ENCODE results near the gene ATXN7L3B.

Gene ATXN7L3B, protein sequence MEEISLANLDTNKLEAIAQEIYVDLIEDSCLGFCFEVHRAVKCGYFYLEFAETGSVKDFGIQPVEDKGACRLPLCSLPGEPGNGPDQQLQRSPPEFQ

DNA sequence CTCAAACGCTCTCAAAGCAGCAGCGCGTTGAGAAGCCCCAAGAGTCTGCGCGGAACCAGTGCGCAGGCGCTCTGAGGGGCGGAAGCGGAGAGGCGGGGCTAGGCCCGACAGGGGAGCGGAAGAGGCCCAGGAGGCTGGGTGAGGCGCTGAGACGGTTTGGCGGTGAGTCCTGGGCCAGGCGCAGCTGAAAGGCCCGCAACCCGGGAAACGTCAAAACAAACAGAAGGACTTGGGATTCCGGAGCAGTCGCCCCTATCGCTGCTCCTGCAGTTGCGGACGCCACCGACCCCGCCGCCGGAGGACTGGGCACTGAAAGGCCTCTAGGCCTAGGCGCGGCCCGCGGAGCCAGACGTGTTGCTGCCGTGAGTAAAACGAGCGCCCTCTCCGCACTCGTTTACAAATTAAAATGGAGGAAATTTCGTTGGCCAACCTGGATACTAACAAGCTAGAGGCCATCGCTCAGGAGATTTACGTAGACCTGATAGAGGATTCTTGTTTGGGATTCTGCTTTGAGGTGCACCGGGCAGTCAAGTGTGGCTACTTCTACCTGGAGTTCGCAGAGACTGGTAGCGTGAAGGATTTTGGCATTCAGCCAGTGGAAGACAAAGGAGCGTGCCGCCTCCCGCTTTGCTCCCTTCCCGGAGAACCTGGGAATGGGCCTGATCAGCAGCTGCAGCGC is at the start of gene ATXN7L3B:
ATXN7L3B (plus strand) TSS at position 129 of the 679 bp plus-strand sequence; CDS start at position 407, 278 bp downstream.
- Histone ChIP-seq H3K4me3 (ENCODE audit: low read depth in 1 of 2, low read length in 1 of 2) (peak within 1 kb of the TSS; percentile 63 to 78), H3K36me3 (peaks cover 4% of the 10 kb centered on the region), H3K4me1 (ENCODE audit: control insufficient read depth in 1 of 2, insufficient read depth in 1 of 2, low read depth in 1 of 2, low read length in 1 of 2) (peaks cover 26 to 27% of the 10 kb centered on the region in 2 experiments), H3K27me3 (peaks cover 4% of the 10 kb centered on the region), H3K9me3 (no peaks in the 10 kb centered on the region), H3K27ac (peak within 1 kb of the TSS; percentile 72)
- TF ChIP-seq CTCF (IDR thresholded peaks at IDR 0.05): no peak

DNA sequence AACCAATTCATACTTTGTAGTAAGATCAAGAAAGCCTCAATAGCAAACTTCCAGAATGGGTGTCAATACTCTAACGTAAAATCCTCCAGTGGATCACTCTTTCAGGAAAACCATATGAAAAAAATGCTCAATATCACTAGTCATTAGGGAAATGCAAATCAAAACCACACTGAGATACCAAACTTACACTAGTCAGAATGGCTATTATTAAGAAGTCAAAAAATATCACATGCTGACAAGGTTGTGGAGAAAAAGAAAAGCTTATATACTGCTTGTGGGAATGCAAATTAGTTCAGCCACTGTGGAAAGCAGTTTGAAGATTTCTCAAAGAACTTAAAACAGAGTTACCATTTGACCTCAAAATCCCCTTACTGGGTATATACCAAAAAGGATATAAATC is 49.5 kb upstream of the ATXN7L3B start:
- Histone ChIP-seq H3K36me3 (no peaks in the 10 kb centered on the region), H3K9me3 (no peaks in the 10 kb centered on the region), H3K27ac (no peak overlapping the region), H3K4me3 (ENCODE audit: low read depth in 1 of 2, low read length in 1 of 2) (no peak overlapping the region), H3K4me1 (ENCODE audit: control insufficient read depth in 1 of 2, insufficient read depth in 1 of 2, low read depth in 1 of 2, low read length in 1 of 2) (no peaks in the 10 kb centered on the region), H3K27me3 (no peaks in the 10 kb centered on the region)
- no peak for TF ChIP-seq CTCF (IDR thresholded peaks at IDR 0.05)

GRCh38 chr12:74489543-74489942 is 48.1 kb upstream of the ATXN7L3B start:
- no peaks in the 10 kb centered on the region for H3K9me3 ChIP-seq
- TF ChIP-seq CTCF (IDR thresholded peaks at IDR 0.05): no peak
- H3K27ac ChIP-seq: no peak overlapping the region
- no peaks in the 10 kb centered on the region for H3K27me3 ChIP-seq
- H3K36me3 ChIP-seq: no peaks in the 10 kb centered on the region
- no peaks in the 10 kb centered on the region for H3K4me1 ChIP-seq (ENCODE audit: control insufficient read depth in 1 of 2, insufficient read depth in 1 of 2, low read depth in 1 of 2, low read length in 1 of 2)
- no peak overlapping the region for H3K4me3 ChIP-seq (ENCODE audit: low read depth in 1 of 2, low read length in 1 of 2)

- H3K9me3 ChIP-seq: no peaks in the 10 kb centered on the region
- H3K4me1 ChIP-seq (ENCODE audit: control insufficient read depth in 1 of 2, insufficient read depth in 1 of 2, low read depth in 1 of 2, low read length in 1 of 2): no peaks in the 10 kb centered on the region
- H3K27me3 ChIP-seq: no peaks in the 10 kb centered on the region
- no peak overlapping the region for H3K27ac ChIP-seq
- no peak overlapping the region for H3K4me3 ChIP-seq (ENCODE audit: low read depth in 1 of 2, low read length in 1 of 2)
- no peaks in the 10 kb centered on the region for H3K36me3 ChIP-seq
- no peak for TF ChIP-seq CTCF (IDR thresholded peaks at IDR 0.05)
These were observed 47.1 kb upstream of the ATXN7L3B start for GRCh38 chr12:74490390-74491064.

DNA sequence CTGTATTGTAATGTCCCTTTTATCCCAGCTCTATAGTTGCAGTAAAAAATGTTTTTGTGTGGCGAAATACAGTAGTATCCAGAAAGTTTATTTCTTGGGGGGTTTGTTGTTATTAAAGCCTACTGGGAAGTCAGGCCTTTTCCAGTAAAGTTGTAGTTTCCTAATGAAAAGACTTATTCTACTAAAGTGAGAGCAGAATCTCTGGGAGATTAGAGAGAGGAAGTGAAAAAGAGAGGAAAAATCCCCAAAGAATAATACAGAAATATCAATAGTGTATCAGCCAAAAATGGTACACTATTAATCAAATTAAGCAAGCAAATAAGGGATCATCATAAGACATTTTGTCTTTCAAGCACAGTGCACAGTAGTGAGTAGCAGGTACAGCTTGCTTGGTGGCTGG is 46.3 kb upstream of the ATXN7L3B start:
- Histone ChIP-seq H3K36me3 (no peaks in the 10 kb centered on the region), H3K27me3 (no peaks in the 10 kb centered on the region), H3K9me3 (no peaks in the 10 kb centered on the region), H3K27ac (no peak overlapping the region), H3K4me1 (ENCODE audit: control insufficient read depth in 1 of 2, insufficient read depth in 1 of 2, low read depth in 1 of 2, low read length in 1 of 2) (no peaks in the 10 kb centered on the region), H3K4me3 (ENCODE audit: low read depth in 1 of 2, low read length in 1 of 2) (no peak overlapping the region)
- no peak for TF ChIP-seq CTCF (IDR thresholded peaks at IDR 0.05)

All from neutrophil (primary cell).